IPS DF 4.7 (cell line): ENCODE data around the gene NUTM2E.
"Not testable (repeated sequence)": the region's sequence is repeated elsewhere in the genome, so short reads cannot be mapped to it uniquely, and the experiment has no call there.

Experiments
- DNase-seq: peaks from one replicate; pipeline ENCODE4 v3.0.0-alpha.2; 2013; ENCODE audit warnings: low spot score; ENCODE audit errors: extremely low read depth

The NUTM2E gene, protein sequence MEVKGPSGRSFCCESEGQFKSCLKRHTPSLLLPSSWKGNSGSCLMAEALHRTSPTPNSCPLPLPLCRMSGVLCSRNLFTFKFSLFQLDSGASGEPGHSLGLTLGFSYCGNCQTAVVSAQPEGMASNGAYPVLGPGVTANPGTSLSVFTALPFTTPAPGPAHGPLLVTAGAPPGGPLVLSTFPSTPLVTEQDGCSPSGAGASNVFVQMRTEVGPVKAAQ (N-terminal part only)

DNA sequence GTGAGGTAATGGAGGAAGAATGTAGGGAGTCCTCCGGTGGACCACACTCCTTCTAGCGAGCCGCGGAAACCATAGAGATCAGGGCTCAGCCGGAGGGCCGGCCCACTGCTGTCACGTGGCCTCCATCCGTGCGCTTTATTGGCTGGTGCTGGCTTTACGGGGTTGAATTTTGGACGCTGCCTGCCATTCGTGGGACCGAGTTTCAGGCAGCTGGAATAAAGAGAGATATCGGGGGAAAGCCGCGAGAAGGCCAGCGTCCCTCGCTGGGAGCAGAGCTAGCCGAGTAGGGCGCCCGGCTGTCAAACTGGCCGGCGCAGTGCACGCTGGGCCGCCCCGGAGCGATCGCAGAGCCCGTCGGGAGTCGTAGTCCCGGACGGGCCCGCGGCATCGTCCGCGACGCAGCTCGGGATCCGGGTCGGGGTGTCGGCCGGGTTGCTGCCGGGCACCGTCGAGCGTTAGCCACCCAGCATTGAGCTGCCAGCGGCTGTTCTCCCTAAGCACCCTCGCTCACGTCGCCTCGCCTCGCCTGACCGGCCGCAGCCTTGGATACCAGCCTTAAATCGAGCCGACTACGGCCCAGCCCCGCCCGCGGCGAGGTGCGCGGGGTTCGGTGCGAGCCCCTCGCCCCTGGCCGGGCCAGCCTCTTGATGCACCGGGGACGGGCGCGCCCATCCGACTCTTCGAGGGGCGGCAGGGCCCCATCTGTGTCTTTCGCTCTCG lies at the start of gene NUTM2E:
Gene NUTM2E (plus strand): TSS at position 244 of the 720 bp plus-strand sequence. CDS start 15,002 bp downstream, outside the sequence.
- not testable (repeated sequence) for DNase-seq

DNA sequence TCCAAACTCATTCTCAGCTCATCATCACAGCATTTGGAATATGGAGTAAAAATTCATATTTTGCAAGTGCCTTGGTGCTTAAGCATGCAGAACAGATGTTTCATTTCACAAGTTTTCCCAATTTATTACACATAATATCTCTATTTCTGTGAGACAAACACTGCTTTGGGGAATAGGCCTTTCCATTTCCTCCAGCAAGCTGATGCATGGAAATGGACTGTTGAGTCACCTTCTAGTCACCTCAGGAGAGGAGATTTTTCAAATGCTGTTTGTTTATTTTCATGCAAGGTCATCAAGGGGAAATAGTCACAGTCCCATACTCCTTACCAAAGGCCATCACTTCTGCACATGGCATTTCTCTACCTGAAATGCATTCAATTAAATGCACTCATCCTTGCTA lies 48.5 kb upstream of the NUTM2E start:
- DNase-seq, result not testable (repeated sequence)

DNA sequence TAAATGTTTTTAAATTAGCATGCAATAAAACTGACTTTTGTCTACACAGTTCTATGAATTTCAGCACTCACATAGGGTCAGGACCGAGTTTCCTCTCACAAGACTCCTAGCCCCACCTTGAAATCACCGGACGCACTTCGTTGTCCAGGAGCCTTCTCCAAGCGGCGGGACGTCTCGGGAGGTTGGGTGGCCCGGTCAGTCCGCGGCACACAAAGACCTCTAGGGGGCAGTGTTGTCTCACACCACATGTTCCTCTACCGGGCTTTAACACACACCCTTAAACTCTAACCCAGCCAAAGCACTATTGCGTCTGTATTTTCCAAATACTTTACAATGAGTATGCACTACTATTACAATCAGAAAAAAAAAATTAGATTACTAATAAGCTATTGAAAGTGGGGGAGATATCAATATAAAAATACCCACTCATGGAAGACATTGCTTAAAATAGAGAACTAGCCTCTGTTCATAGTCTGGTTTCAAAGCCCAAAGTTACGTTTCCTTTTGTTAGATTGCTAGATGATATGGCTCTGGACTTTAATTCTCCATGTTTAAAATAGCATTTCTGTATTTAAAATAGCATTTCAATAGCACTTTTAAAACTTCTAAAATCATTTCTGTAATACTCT lies 47.1 kb upstream of the NUTM2E start:
- DNase-seq, result peak; percentile 38

DNA sequence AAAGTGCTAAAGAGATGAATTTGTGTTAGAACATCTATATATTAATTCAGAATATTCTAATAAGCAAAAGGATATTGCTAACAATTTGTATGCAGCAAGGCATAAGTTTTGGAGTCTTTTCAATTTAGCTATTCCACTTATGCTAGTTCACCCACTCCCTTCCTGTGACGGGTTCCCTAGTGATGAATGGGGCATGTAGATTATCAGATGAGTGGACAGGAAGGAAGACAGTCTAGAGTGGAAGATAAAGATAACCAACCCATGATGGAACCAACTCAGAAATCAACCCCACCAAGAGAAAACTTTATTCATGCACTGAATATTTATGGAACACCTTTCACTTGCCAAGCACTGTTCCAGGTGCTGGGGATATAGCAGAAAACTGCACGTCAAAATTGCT lies 46.5 kb upstream of the NUTM2E start:
- DNase-seq, result not testable (repeated sequence)

DNA sequence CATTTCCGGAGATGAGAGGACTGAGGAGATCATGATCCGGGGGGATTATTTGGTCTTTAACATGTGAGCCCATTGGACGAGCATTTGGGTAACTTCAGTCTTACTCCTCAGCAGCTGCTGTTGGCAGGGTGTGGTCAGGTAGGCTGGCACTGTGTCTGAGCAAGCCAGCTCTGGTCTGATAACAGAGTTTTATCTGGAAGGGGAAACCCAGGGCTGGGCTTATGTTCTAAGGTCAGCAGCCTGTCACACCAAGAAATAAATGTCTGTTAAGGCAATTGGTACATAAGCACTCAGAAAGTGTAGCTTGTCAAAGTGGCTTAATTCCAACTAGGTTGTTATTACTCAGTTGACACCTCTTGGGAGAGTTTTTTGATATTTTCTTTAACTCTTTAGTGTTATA lies 45.0 kb upstream of the NUTM2E start:
- not testable (repeated sequence) for DNase-seq

DNA sequence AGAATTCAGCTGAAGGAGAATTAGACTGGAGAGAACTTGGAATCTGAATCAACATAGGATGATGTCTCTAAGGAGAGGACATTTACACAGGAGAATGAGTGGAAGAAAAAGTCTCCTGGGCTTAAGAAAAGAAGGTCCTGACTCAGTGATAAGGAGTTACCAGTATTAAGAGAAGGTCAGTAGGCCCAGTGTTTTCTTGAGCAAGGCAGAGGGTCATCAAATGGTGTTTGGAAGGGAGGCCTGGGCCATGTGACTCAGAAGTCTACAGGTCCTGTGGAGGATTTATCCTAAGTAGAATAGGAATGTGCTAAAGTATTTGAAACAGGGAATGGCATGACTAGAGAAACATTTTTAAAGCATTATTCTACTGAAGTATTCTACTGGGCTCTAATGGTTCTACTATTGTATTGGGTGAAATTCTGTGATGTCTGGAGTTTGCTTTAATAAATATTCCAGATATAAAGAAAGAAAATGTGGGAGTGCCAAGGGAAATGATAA lies 39.0 kb upstream of the NUTM2E start:
- DNase-seq, result not testable (repeated sequence)

DNA sequence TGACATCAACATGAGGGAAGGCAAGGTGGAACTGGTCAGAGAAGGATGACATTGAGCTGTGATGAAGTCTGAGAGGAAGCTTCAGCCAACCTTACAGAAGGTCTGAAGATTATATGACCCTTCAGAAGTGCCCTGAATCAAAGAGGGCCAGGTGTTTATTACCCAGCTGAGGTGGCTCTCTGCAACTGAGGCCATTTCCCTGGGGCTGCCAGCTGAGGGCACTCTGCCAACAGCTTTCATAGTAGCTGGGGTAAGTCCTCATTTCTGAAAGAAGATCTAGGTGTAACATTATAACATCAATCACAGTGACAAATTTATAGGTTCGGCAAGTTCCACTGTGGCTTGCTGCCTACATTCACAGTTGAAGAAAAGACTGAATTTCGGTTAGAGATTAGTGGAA lies 37.2 kb upstream of the NUTM2E start:
- DNase-seq, result not testable (repeated sequence)

DNA sequence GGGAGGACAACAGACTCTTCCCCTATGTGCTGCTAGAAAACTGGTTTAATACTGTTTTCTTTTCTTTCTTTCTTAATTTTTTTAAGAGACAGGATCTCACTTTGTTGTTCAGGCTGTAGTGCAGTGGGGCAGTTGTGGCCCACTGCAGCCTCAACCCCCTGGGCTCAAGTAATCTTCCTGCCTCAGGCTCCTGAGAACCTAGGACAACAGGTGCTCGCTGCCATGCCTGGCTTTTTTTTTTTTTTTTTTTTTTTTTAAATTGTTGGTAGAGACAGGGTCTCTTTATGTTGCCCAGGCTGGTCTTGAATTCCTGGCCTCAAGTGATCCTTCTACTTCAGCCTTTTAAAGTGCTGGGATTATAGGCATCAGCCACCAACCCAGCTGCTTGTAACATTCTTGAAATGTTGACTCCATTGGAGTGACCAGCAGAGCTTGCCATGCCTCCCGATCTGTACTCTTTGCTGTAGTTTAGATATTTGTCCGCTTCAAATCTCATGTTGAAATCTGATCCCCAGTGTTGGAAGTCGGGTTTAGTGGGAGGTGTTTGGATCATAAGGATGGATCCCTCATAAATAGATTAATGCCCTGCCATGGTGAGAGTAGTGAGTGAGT lies 34.5 kb upstream of the NUTM2E start:
- DNase-seq, result not testable (repeated sequence)

DNA sequence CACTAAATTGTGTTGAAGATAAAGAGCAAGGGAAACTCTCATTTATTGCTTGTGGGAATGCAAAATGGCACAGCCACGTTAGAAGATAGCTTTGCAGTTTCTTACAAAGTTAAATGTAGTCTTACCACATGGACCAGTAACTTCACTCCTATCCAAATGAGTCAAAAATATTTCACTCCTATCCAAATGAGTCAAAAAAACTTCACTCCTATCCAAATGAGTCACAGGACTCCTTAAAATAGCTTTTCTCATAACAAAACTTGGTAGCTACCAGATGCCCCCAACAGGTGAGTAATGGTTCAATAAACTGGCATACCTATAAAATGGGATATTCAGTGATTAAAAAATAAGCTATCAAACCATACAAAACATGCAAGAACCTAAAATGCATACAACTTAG lies 27.2 kb upstream of the NUTM2E start:
- DNase-seq, result not testable (repeated sequence)

DNA sequence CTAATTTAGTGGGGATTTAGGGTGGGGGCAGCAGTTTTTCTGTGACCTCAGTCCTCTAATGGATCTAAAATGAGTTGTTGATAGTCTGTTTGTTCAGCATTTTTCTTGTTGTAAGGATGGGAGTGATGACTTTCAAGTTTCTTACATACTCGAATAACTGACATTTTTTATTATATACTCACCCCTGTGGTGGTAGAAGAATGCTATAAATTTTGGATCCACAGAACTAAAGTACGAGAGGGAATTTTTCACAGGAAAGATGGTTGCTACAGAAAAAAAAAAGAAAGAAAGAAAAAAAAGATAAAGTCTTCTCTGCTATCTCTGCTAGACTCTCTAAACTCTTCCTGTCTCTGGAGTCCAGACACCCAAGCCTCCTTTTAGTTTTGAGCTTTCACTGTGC lies 20.7 kb upstream of the NUTM2E start:
- DNase-seq, result not testable (repeated sequence)

DNA sequence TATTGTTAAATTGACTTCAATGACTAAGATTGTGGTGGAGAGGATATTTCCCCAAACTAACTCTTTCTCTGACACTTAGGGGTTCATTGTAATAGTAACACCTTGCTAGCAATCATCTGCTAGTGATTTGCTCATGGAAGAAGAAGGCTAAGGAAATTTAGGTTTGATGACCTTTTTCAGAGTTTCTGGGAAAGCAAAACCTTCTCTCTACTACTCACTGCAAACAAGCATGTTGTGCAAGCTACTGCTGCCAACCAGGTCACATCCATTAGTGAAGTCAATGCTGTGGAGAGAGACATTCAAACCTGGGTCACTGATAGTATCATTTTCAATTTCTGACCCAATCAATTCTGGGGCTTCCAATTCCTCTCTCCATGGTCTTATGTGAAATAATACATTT lies 14.6 kb upstream of the NUTM2E start:
- not testable (repeated sequence) for DNase-seq

DNA sequence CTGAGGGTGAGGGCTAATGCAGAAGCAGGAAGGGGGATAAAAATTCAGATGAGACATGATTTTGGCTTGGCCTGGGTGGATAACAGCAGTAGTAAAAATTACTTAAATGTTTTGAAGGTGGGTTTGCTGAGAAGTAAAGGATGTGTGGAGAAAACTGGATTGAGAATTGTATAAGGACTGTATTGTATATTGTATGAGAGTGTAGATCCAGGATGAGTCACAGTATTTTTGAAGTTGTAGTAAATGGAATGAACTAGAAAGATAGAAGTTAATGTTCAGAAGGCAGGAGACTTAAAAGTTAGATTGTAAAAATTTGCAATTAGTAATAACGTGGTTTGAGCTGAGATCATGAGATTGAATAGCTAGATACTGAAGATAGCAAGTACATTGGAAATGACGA lies 10.2 kb upstream of the NUTM2E start:
- not testable (repeated sequence) for DNase-seq

DNA sequence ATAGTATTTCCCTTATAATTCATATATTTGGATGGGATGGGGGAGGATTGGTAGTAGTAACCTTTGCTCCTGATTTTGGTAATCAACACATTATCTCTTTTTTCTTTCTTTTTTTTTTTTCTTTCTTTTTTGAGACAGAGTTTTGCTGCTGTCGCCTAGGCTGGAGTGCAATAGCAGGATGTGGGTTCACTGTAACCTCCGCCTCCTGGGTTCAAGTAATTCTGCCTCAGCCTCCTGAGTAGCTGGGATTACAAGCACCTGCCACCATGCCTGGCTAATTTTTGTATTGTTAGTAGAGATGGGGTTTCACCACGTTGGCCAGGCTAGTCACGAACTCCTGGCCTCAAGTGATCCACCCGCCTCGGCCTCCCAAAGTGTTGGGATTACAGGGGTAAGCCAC lies 3.2 kb upstream of the NUTM2E start:
- DNase-seq, result not testable (repeated sequence)

DNA sequence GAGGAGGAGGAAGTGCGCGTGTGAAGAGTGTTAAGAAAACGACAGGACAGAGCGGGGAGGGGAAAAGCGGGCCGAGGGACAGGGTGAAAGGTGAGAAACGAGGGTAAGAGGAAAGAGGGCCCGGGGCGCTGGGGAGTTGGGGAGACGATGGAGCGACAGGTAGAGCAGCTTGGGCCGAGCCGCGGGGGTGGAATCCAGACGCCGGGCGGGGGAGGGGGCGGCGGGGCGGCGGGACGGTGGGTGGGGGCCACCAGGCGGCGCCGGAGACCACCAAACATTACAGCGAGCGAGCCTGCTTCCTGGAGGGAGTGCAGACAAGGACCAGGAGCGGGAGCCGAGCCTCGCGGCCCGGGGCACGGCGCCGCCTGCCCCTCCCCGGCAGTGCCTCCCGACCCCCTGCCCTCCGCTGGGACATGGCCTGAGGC lies 940 bp upstream of the NUTM2E start:
- not testable (repeated sequence) for DNase-seq

DNA sequence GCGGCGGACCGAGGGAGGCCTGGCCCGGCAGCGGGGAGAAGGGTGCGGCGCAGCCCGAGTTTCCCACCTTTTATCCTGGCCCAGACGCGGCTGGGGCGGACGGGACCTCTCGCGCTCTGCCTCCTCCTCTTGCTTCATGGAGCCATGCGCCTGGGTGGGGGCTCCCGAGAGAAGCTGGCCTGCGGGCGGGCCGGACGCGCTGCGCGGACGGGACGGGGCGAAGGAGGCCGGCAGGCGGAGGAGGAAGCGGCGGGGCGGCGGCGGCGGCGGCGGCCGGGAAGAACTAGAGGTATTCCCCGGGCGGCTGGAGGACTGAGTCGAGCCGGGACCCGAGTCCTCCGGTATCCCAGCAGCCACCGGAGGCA lies 426 bp upstream of the NUTM2E start:
- not testable (repeated sequence) for DNase-seq

DNA sequence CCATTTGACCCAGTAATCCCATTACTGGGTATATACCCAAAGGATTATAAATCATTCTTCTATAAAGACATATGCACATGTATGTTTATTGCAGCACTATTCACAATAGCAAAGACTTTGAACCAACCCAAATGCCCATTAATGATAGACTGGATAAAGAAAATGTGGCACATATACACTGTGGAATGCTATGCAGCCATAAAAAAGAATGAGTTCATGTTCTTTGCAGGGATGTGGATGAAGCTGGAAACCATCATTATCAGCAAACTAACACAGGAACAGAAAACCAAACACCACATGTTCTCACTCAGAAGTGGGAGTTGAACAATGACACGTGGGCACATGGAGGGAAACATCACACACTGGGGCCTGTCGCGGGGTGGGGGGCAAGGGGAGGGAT lies 7.3 kb downstream of the NUTM2E start:
- DNase-seq, result not testable (repeated sequence)

DNA sequence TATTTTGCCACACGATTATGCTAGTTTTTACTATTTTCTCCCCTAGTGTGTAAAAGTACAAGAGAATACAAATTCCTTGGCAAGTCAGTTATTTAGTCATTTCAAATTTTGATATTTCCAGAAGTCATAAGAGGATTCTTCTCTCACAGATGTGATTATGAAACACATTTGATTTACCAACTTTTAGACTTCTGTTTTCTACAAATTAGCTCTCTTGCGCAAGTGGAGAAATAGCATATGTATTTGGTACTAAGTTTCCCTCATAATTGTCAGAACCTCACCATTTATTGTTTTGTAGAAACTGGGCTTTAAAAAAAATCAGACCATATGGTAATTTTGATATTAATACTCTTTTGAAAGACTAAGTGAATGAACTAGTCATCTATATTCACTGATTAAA lies 9.4 kb downstream of the NUTM2E start:
- DNase-seq, result not testable (repeated sequence)

DNA sequence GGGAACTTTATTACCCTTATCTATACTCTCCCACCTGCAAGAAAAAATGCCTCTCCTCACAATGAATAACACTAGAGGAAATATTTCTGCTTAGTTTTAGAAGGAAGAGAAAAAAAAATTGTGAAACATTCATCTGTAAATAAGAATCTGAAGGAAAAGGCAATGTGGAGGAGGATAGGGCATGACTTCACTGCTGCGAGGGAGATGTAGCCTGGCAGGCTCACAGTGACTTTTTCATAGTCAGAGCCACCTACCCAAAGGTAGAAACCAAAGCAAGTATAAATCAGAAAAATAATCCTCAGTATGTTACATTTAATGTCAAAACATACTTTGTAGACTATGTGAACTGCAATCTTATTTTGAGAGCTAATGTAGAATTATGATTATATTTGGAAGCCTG lies 10.4 kb downstream of the NUTM2E start:
- DNase-seq, result not testable (repeated sequence)

DNA sequence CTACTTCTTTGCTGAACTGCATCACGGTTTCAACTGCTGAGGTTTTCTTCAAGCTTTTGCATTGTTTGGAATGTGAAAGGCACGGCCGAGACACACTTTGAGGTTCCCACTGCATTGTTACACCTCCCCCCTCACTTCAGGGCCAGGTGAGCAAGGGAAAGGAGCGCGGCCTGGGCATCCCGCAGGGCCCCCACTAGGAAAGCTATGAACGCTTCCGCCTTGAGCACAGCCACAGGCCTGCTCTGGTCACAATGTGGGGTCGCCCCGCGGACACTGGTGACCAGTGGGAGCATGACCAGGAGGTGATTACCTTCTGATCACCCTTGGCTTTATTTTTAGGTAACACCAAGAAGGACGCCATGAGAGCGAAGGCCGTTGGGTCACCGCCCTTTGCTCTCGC lies 11.9 kb downstream of the NUTM2E start:
- DNase-seq, result not testable (repeated sequence)

DNA sequence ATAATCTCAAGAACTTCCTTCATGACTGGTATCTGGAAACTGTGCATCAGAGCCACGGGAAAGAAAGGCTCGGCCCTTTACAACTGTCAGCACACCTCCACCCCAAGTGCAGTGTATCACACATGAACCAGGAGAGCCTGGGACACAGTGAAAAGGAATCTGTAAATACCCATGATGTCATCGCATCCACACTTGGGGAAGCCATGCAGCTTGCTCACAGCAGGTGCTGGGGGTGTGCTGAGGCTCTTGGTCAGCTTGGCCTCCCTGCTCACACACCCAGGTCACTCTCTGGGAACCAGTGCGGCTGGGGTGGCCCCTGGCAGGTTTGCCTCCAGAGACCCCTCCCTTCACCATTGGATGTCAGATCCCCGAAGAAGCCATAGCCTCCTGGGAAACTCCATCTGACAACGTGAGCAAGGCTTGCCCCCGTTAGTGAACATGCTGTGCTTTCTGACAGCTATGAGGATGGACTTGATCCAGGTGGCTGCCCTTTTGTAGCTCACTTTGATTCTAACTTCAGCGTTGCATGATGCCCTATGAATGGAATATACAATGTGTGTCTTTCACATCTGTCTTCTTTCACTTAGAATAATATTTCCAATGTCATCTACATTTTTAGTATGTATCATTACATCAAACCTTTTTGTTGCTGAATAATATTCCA lies 26.8 kb downstream of the NUTM2E start:
- not testable (repeated sequence) for DNase-seq

DNA sequence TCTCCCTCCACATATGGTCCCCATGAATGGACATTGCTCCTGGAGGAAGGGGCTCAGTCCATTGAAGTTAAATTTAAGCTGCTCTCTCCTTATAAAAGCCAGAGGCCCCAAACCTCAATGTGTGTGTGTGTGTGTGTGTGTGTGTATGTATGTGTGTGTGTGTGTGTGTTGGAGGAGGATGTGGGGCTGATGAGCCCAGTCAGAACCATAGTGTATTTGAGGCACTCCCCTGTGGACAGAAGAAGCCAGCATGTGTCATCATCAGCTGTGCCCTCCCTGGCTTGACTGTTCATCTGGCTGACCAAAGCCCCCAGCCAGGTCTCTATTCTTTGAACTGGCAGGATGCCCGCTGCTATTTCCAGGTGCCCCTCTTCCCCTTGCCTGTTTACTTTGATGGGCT lies 35.7 kb downstream of the NUTM2E start:
- not testable (repeated sequence) for DNase-seq
